HG02870 (cell line): ENCODE data around the gene C17orf78.
"Not testable (repeated sequence)": the region's sequence is repeated elsewhere in the genome, so short reads cannot be mapped to it uniquely, and the experiment has no call there.

Experiments used
- ATAC-seq: cut with Tn5 transposase; IDR thresholded peaks from one replicate; pipeline ENCODE4 v1.9.1; 2021; ENCODE audit warnings: mild to moderate bottlenecking, moderate library complexity; ENCODE audit not compliant: unreplicated experiment

The C17orf78 gene

DNA sequence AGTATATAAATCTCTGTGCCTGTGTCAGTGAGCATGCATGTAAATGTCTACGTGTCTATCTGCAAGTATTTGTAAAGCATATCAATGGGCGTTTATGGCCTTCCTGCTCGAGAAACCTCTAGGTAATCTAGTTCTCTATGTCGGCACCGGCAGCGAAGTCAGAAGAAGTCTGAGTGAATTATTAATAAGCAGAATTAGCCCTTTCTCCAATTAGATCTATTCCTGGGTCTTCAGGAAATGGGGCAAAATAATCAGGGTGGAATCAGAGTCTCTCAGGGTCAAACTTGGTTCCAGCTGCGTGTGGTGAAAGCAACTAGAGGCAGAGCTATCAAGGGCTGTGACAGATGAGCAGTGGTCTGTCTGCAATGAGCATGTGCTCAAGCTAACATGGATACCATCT lies at the start of gene C17orf78:
TSS of gene C17orf78 (plus strand) at position 280 of the 400 bp plus-strand sequence. CDS start at position 388, 108 bp downstream.
- no peak for ATAC-seq

DNA sequence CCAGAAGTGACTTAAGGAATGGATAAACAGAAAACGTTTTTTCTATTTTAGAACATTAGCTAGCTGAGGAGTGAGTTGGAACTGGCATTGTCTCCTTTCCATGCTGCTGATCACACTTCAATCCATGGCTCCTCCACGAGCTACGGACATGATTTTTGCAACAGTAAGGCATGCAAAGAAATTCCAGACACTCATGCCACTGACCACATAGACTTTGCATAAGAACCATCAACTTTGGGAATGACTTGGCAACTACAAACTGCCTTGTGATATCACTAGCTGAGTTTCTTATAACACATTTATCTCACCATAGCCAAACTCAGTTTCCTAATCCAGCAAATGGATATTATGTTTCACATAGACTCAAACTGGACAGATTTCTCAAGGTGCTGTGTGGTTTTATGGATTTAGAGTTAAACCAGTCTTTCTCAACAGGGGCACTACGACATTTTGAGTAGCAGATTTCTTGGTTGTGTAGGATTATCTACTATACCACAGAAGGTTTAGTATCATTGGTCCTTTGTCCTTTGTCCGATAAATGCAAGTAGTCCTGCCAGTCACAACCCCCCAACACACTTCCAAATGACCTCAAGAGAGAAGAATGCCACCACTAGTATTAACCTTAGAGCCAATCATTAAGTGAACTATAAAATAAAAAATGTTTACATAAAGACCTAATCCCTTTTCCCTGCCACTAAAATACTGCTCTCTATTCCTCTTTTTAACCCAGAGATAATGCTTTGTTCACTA lies 48.3 kb upstream of the C17orf78 start:
- ATAC-seq = no peak

DNA sequence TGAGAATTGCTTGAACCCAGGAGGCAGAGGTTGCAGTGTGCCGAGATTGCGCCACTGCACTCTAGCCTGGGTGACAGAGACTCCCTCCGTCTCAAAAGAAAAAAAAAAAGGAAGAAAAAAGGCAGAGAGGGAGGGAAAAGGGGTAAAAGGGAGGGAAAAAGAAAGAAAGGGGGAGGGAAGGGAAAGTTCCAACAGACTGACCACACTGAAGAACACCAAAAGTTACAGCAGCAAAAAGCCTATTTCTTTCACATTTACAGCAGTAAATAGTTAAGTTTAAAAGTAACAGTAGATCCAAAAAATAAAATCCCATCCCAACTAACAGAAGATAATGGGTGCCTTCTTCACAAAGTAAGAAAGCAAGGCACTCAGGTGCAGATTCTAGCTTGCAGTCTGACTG lies 36.9 kb upstream of the C17orf78 start:
- no peak for ATAC-seq

DNA sequence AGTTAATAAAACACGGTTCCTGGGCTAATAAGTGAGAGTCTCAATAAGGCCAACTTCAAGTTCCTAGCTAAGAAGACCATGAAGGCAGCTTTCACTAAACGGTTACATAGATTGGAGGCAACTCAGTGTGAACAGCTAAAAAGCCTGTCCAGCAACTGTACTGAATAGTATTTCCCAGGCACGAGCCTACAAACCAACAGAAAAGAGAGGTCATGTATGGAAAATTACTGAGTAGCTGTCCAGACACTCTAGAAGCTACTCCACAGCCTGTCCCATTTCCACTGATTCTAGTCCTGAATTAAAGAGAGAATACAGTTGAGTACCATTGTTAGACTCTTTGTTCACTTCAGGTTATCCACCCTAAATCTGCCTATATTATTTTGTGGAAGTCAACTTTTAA lies 36.5 kb upstream of the C17orf78 start:
- ATAC-seq = no peak

DNA sequence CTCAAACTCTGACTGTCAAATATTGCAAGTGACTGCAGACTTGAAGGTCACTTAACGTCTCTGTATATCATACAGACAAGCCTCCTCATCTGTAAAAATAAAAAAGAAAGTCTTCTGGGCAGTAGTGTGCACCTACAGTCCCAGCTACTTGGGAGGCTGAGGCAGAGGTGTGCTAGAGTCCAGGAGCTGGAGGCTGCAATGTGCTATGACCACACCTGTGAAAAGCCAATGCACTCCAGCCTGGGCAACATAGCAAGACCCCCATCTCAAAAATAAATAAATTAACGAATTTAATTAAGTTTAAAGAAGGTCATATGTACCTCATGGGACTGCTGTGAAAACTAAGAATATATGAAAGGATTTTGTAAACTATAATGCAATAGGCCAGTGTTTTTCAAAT lies 35.0 kb upstream of the C17orf78 start:
- no peak for ATAC-seq

DNA sequence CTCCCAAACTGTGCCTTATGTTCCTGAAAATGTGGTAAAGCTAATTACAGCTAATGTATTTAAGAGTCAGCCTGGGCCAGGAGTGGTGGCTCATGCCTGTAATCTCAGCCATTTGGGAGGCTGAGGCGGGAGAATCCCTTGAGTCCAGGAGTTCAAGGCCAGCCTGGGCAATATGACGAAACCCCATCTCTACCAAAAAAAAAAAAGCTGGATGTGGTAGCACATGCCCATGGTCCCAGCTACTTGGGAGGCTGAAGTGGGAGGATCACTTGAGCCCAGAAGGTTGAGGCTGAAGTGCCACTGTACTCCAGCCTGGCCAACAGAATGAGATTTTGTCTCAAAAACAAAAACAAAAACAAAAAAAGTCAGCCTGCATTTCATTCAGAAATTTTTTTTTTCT lies 33.2 kb upstream of the C17orf78 start:
- ATAC-seq = no peak

DNA sequence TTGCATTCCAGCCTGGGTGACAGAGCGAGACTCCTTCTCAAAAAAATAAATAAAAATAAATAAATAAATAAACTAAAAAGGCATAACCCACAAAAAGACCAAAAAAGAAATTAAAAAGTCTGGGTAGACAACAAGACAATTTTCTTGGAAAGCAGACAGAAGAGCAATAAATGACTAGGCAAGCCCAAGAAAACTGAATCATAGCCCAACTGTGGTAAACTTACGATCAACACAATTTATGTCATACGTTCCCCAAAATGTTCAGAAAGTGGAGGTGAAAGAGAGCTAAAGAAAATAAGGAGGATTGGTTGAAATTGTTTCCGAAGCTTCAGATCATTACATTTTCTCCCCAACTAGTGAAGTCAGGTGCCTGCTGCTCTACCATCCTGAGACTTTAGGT lies 31.3 kb upstream of the C17orf78 start:
- ATAC-seq = no peak

DNA sequence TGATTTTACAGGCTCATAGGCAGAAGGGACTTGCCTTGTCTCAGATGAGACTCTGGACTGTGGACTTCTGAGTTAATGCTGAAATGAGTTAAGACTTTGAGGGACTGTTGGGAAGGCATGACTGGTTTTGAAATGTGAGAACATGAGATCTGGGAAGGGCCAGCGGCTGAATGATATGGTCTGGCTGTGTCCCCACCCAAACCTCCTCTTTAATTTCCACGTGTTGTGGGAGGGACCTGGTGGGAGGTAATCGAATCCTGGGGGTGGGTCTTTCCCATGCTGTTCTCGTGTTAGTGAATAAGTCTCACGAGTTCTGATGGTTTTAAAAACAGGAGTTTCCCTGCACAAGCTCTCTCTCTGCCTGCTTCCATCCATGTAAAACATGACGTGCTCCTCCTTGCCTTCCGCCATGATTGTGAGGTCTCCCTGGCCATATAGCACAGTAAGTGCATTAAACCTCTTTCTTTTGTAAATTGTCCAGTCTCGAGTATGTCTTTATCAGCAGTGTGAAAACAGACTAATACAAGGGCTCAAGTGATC lies 28.9 kb upstream of the C17orf78 start:
- ATAC-seq = not testable (repeated sequence)

DNA sequence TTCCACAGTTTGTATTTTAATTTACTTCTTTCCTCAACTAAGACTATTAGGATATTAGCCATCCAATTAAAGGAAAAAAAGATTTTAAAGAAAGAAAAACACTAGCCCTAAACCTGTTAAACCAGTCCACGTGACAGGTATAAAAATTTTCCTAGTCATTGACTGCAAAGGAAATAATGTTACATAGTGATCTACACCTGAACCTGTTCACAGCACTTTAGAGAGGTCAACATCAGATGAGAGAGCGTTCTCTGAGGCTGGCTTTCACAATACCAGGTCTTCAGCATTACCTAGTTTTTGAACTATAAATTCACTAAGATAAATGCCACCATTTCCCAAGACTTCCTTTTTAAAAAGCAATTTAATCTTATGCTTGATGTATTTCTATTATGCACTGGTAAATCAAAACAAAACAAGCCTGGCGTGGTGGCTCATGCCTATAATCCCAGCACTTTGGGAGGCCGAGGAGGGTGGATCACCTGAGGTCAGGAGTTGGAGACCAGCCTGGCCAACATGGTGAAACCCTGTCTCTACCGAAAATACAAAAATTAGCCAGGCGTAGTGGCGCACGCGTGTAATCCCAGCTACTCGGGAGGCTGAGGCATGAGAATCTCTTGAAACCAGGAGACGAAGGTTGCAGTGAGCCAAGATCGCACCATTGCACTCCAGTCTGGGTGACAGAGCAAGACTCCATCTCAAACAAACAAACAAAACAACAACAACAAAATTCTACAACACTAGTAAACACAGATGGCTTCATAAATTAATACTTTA lies 18.8 kb upstream of the C17orf78 start:
- not testable (repeated sequence) for ATAC-seq

DNA sequence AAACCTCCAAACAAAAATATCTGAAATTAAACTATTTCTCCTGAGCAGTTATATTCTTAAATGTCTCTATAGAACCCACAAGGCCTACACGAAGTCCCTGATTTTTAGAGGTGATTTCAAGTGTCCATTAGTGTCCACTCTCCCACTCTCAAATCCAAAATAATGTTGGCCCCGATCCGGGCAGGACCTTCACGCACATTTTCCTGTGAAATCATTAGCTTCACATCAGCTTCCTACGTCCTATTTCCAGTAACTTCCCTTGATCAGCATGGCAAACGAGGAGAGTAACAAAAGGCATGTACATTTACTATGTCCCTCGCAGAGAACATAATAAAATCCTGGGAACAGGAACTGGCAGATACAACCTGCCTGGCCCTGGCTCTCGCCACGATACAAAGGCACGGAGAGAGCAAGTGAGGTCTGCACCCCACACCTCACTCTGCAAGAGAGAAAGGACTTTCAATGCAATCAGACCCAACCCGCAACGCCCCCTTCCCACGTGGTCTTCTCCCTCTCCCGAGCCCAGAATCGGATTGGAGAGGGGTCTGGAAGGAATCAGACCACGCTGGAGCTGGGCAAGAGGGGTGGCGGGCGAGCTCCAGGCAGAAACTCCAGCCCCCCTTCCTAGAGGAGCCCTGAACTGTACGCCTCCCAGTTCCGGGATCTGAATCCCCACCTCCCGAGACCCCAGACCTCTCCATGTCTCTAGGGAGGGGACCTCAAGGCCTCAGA lies 17.5 kb upstream of the C17orf78 start:
- ATAC-seq = peak; percentile 22

DNA sequence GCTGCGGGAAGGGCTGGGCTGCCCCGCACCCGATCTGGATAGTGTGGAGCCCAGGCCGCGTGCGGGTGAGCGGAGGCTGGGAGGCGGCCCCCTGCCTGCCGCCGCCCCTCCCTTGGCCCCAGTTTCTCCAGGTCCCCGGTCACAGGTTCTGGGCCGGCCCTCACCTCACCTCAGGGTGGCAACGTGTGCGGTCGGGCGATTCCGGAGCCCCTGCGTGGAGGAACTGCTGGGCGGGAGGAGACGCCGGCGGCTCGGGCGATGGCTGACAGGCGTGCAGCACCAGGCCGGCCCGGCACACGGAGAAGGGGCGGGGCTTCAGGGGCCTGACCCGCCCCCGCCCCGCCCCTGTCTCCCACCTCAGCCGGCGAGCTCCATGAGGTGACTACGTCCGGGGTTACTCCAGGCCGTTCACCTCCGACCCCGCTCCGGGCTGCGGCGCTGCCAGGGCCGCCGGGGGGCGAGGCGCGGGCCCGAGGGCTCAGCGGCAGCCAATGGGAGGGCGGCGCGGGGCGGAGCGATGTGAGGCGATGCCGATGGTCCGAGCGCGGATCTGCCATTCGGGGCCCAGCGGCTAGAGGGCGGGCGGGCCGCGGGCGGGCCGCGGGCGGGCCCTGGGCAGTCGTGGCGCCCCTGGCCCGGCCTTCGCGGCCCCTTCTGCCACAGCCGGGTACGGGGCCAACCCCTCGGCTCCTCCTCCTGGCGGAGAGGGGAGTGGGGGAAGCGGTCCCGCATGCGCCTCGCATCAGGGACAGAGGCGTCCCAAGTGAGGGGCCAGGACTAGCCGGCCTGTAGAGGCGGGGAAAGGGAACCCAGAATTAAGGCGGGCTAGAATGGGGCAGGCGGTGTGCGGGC lies 16.7 kb upstream of the C17orf78 start:
- ATAC-seq = peak; percentile 85

DNA sequence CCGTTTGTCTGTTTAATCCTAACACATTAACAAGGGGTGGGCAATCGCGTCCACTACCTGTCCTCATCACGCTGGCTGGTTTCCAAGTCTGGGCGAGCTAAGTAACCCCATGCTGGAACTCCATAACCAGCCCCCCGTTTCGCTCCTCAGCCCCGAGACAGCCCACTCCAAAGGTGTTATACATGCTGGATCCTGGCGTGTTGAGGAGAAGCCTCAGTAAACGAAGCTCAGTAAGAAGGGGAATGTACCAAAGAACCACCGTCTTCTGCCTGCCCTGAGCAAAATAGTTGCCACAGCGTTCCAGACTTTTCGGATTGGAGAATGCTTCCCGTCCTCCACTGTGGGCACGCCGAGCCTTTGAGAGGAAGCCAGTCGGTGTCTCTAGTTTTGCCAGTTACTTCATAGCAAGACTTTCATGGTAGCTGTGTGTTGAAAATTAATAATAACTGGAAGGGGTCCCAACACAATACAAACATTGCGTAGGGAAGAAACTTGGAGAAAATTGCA lies 16.1 kb upstream of the C17orf78 start:
- ATAC-seq = no peak

DNA sequence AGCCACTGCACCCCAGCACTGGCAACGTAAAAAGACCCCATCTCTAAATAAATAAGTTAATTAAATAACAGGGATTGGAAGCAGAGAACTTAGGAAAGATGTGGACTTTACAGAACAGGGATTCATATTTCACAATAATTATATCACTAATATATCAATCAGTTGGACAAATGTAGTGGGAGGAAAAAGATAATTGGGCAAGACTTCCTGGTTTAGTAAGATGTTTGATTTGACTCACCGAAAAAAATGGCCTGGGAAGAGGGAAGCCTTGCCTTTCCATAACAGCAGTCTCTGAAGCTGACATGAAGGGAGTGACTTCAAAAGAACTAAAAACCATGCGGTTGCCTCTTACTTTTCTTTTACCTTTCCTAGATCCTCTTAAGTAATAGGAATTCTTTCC lies 15.2 kb upstream of the C17orf78 start:
- ATAC-seq = no peak

DNA sequence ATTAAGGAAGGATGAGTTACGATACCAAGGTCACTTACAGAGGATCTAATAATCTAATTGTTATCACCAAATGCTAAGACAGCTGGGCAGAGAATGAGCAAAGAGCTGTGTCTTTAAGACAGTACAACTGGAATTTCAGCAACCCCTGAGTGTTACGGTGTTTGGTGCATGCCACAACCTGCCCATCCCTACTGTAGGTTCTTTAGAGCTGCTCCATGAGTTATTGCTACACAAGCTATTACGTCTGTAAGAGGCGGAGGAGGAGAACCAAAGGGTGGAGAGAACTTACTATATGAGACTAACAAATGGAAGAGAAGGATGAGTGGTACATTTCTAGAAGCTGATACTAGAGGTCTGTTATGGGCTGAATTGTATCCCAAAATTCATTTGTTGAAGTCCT lies 14.2 kb upstream of the C17orf78 start:
- no peak for ATAC-seq

DNA sequence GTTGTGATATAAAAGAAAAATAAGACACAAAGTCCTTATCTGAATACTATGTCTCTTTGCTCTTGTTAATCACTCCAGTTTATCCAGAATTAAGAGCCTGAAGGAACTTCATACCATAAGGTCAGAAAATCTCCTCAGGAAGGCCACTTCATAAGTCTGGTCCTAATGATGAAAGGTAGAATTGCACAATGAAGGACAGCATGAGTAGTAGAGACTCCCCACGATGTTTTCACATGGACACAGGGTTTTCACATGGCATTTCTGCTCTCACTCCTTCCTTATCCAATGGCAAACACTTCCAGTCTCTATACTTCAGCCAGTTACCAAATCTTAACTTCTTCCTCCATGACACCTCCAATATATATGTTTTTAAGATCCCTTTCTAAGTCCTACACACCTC lies 10.2 kb upstream of the C17orf78 start:
- ATAC-seq = no peak

DNA sequence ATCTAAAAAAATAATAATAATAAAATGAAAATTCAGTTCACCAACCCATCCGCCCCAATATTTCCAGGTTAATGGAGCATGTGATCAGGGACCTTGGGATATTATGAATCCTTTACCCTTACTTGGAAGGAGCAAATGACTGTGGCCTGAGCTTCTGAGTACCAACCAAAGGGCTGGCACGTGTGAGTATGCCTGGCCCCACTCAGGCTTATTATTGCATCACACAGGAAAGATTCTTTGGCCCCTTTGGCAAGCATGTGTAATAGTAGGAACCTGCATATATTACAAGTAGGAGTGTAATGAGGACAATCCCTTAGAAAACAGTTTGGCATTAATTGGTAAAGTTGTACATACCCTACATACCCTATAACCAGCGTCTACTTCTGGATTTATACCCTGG lies 7.2 kb upstream of the C17orf78 start:
- no peak for ATAC-seq

DNA sequence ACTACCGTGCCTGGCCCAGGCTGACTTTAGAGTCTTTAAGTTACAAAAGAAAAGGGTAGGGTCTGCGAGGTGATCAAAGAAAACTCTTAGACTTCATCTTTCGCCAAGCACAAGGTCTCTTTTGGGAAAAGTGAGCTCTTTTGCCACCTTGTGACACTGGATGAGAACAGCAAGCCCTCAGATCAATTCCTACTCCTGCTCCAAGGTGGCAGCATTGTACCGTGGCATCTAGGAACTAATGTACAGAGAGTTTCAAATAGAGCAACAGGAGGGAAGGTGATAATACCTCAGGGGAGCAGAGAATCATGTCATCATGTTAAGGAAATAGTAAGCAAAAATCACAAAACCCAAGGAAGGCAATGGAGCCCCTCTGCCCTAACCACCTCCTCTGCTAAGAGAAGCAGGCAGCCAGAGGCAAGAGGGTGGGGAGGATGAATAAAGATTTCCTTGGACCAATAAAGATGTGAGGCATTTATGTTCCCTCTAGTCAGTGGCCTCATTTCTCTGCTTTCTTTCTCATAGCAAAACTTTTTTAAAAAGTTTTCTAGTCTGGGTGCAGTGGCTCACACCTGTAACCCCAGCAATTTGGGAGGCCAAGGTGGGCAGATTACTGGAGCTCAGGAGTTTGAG lies 2.1 kb upstream of the C17orf78 start:
- ATAC-seq = no peak

DNA sequence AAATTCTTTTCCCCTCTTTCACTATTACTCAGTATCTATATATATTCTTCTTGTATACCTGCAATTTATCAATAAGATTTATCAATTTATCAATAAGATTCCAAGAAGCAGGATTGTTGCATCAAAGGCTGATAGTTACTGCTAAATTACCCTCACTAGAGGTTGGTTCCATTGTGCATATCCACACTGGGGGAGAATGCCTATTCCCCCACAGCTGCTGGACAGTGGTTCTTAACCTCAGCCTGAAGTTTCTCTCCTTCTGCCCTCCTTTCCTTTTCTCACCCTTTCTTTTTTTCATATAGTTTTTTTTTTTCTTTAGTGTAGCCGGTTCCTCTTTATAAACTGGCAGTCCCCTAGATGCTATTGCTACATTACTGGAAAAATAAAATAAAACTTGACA lies 6.3 kb downstream of the C17orf78 start:
- ATAC-seq = no peak

DNA sequence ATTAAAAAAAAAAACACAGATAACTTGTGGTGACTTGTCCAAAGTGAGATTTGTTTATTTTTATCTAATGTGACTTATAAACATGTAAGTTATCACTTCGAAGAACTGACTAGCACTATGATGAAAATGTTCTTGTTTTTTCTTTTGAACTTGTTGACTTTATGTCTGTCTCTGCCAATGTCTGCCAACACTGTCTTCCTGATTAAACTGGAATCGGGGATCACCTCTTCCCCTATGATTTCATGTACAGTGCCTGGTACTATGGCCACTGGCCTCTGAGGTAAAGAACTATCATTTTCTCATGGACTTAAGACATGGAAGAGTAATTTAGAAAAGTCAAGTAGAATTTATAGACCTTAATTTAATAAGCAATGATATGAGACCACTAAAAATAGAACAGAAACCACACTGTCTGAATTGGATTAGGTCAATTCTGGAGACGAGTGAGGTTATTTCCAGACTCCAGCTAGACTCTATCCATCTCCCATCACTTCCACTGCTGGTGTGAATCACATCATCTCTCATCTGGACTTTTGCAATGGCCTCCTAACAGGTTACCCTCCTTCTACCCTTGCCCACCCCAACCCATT lies 8.9 kb downstream of the C17orf78 start:
- ATAC-seq = no peak
